Sciatic nerve (tissue), 2 donors: Measurements from ENCODE around the gene TGM2. TPM values are rescaled to one million over a fixed set of nuclear protein-coding genes. Genes with fewer than 3 reads are reported as not detected.

ENCODE experiments used
- ATAC-seq: fragments of 200-7000 bp; cut with Tn5 transposase; one replicate; pipeline ENCODE4 v1.9.1; 2020; ENCODE audit warnings: mild to moderate bottlenecking, moderate library complexity
- DNase-seq: peaks from one replicate; pipeline ENCODE4 v3.0.0-alpha.2; 2020; ENCODE audit warnings: low spot score
- intact Hi-C: fragments of 100-400 bp; cut with DNase I; formaldehyde crosslinking; loops from one replicate; pipeline ENCODE4 v1.14.2; 2022
- total RNA-seq: library from RNA; stranded (reverse); fragmentation: NEBNext Ultra II Directional; extraction: Animal tissue kit (Norgen Biotek cat#: 25700); gene quantifications from one replicate; pipeline ENCODE4 v1.2.1, GENCODE V29; 2021
- donor health status: DM: no; HTN: no; CAD: no.
- donor health status: DM: no; HTN: no; CAD: no.

Gene TGM2
- total RNA-seq, 1 donor from 2014 or later: 70.3 TPM

GRCh38 chr20:38128691-38129090 is 36.4 kb downstream of the TGM2 start:
- intact Hi-C loops: no loop called here
- ATAC-seq: no peak
- peak; percentile 23 for DNase-seq

DNA sequence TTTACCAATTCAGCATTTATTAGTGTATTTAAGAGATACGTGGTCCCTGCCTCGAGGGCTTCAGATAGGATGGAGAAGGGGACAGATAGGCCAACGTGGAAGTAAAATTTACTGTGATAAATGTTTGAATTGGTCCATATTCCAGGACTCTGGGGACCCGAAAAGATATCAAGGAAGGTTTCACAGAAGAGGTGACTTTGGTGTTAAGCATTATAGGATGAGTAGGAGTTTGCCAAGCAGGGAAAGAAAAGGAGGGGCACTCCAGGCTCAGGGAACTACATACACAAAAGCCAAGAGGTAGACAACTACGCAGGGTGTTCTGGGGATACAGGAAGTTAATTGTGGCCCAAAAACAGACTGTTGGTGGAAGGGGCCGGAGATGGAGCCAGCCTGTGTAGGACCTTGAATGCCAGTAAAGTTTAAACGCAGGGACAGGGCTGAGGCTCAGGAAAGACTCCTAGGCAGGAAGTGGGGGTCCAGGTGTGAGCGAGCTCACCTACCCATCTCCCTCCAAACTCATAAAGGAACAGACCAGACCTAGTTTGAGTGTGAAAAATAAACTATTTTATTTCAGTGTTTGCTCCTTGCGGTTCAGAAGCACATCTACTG is 37.0 kb downstream of the TGM2 start:
- DNase-seq (no peak), ATAC-seq (no peak)
- intact Hi-C loops: no loop called here

GRCh38 chr20:38126932-38127621 is 38.0 kb downstream of the TGM2 start:
- DNase-seq: peak; percentile 41
- ATAC-seq: peak; percentile 75
- intact Hi-C loops: no loop called here

- ATAC-seq: peak; percentile 9
- intact Hi-C loops: no loop called here
- no peak for DNase-seq
These were observed 38.7 kb downstream of the TGM2 start for GRCh38 chr20:38126146-38126921.

- ATAC-seq (peak; percentile 79), DNase-seq (peak; percentile 91)
- intact Hi-C loops: no loop called here
These were observed 39.7 kb downstream of the TGM2 start for GRCh38 chr20:38125157-38126056.

- no peak for DNase-seq
- no peak for ATAC-seq
- intact Hi-C loops: no loop called here
These were observed 42.0 kb downstream of the TGM2 start for GRCh38 chr20:38123021-38123587.

DNA sequence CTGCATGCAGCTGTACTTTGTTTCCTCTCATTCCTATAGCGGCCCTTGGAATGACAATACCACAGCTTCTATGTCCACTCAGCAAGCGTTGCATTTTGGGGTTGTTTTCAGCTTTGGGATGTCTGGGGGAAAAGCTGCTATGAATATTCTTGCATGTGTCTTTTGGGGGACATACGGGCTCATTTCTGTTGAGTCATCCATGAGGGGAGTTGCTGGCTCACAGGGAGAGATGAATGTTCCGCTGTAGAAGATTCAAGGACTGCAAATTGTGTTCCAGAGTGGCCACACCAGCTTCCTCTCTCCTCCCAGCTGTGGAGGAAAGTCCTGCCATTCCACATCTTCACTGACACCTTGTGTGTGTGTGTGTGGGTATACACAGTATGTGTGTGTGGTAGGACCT is 43.3 kb downstream of the TGM2 start:
- intact Hi-C loops: no loop called here
- ATAC-seq (no peak), DNase-seq (no peak)

- DNase-seq: no peak
- no peak for ATAC-seq
- intact Hi-C loops: no loop called here
These were observed 44.5 kb downstream of the TGM2 start for GRCh38 chr20:38120625-38120988.

DNA sequence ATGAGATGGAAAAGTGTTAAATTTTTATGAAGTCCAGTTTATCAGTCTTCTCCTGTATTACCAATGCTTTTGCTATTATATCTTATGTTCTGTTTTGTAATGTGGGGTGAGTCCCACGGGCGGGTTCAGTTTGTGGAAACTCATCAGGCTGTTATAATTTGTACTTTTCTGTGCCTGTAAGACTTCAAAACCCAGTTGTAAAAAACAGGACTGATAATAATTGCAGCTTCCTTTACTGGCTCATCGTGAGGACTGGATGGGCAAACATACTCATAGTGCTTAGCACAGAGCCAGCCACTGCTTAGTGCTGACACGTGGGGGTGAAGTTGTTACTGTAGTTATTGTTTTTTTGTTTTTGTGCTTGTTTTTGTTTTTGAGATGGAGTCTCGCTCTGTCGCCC is 45.6 kb downstream of the TGM2 start:
- ATAC-seq: no peak
- intact Hi-C loops: no loop called here
- no peak for DNase-seq

DNA sequence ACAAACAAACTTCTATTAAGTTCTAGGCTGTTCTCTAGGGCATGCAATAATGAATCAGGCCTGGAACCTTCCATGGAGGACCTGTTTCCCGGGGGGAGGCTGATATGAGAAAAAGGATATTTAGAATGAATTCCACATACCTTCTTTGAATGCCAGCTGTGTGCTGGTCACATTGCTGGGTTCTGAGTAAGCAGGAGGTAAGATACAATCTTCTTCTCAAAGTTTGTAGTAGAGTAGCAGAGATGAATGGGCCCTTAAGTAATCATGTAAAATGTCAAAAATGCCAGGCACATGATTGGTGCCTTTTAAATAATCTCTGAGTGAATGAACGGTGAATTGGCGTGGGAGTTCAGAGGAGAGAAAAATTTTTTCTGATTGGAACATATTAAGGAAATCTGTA is 47.4 kb downstream of the TGM2 start:
- DNase-seq: no peak
- intact Hi-C loops: no loop called here
- no peak for ATAC-seq

- DNase-seq (no peak), ATAC-seq (no peak)
- intact Hi-C loops: no loop called here
These were observed 47.9 kb downstream of the TGM2 start for GRCh38 chr20:38117205-38117604.

DNA sequence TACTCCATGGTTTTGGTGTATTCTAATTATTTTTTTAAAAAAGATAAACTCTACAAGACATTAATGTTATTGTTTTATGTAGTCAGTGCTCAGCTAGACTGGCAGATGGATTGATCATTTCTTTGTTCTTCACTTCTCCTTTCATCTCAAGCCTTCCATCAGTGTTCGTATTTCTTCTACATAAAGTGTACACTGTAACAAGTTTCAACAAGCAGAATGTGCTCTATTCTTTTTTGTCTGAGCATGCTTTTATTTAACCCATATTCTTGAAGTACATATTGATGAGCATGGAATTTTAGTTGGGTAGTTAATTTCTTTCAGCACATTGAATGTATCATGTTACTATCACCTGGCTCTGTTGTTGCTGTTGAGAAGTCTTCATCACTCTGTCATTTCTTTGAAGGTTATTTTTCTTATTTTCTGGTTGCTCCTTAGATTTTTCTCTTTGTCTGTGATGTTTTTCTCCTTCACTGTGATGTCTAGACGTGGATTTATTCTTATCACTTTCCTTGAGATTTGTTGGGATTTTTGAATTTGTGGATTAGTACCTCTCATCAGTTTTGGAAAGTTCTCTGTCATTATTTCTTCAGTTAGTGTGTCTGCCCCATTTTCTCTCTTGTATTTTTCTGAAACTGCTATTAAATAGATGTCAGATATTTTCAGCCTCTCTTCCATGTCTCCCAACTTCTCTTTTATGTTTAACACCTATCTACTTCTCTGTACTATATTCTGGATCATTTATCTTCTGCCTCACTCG is 48.5 kb downstream of the TGM2 start:
- intact Hi-C loops: no loop called here
- DNase-seq (no peak), ATAC-seq (no peak)

- intact Hi-C loops: no loop called here
- ATAC-seq (no peak), DNase-seq (no peak)
These were observed 49.2 kb downstream of the TGM2 start for GRCh38 chr20:38115896-38116295.

DNA sequence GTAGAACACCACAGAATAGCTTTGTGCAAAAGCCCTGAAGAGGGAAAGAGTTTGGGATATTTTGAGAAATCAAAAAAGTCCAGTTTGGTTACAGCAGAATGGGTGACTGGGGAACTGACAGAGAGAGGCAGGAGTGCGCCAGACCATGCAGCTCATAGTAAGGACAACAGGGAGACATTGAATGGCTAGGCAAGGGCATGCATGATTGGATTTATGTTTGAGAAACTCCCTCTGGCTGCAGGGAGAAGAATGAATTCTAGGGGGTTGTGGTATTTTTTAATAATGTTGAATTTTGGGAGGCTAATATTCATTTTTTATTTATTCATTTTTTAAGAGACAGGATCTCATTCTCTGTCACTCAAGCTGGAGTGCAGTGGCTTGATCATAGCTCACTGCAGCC is 49.9 kb downstream of the TGM2 start:
- DNase-seq (no peak), ATAC-seq (no peak)
- intact Hi-C loops: no loop called here

GRCh38 chr20:38114353-38114791 is 50.7 kb downstream of the TGM2 start:
- ATAC-seq: no peak
- intact Hi-C loops: no loop called here
- DNase-seq: no peak

DNA sequence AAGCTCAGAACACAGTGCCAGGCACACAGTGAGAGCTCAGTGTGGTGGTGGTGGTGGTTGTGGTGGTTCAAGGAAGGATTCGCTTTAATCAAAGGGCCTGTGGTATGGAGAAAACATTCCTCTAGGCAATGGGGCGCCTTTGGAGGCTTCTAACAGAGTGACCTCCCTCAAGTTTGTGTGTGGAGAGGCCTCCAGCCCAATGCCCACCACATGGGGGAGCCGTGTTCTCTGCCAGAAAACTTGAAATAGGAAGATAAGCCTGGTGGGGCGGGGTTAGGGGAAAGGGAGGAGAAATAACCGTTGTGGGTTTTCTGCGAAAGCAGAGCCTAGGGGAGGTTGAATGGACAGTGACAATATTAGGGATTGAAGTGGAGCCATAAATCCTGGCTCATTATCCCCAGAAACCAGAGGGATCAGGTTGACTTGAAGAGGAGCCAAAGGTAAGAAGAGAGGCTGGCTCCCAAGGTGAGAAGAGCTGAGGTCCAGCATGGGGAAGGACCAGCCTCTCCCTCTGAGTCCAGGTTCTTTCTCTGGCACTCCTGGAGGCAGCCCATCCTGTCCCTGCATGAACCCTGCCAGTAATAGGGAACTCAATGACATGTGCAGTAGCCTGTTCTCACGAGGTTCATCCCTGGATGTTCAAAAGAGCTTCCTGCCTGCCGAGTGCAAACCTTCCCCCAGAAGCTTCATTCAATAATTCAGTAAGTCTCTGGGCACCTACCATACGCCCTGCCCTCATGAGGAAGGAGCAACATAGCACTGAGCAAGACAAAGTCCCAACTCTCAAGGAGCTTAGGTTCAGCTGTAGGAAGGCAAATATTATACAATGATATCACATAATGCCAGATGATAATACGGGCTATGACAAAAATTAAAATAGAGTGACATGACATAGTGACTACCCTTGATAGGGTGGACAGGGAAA is 51.4 kb downstream of the TGM2 start:
- DNase-seq (no peak), ATAC-seq (no peak)
- intact Hi-C loops: no loop called here

GRCh38 chr20:38112930-38113294 is 52.2 kb downstream of the TGM2 start:
- DNase-seq (no peak), ATAC-seq (no peak)
- intact Hi-C loops: no loop called here
